NCI-H1930 (cell line): ENCODE data around the gene CDC42BPG.

Experiments
- DNase-seq, 2 experiments: peaks; one replicate each; lab custom pipeline; 2025; lab: John Stamatoyannopoulos, UW

CDC42BPG gene

GRCh38 chr11:64790205-64791095 lies 54.0 kb downstream of the CDC42BPG start:
- no peak for DNase-seq

GRCh38 chr11:64789331-64790204 lies 54.9 kb downstream of the CDC42BPG start:
- DNase-seq: no peak

GRCh38 chr11:64788321-64789215 lies 55.9 kb downstream of the CDC42BPG start:
- DNase-seq: no peak

GRCh38 chr11:64787526-64788320 lies 56.7 kb downstream of the CDC42BPG start:
- peak in 1 of 2 experiments; percentile 21 for DNase-seq

GRCh38 chr11:64786308-64786707 lies 58.1 kb downstream of the CDC42BPG start:
- DNase-seq: no peak

GRCh38 chr11:64784813-64785581 lies 59.5 kb downstream of the CDC42BPG start:
- DNase-seq: no peak

- peak; percentile 100 for DNase-seq
Observed at GRCh38 chr11:64778473-64779298, 65.8 kb downstream of the CDC42BPG start, which contains the start of gene SF1. Gene SF1, minus strand, starts transcription at chr11:64778542. Its CDS starts 150 bp downstream, at chr11:64778392.

GRCh38 chr11:64778223-64778472 lies 66.3 kb downstream of the CDC42BPG start:
- DNase-seq: no peak

- DNase-seq: peak; percentile 76 to 85
Observed at GRCh38 chr11:64777449-64778222, 66.8 kb downstream of the CDC42BPG start.

GRCh38 chr11:64776875-64777274 lies 67.6 kb downstream of the CDC42BPG start:
- no peak for DNase-seq

- DNase-seq: no peak
Observed at GRCh38 chr11:64776425-64776824, 68.0 kb downstream of the CDC42BPG start.

- DNase-seq: no peak
Observed at GRCh38 chr11:64774144-64774543, 70.3 kb downstream of the CDC42BPG start.
